ENCODE results near the gene CACNA2D2.

CACNA2D2 gene

GRCh38 chr3:50454481-50455070, 48.9 kb downstream of the CACNA2D2 start:
- no peak for DNase-seq

GRCh38 chr3:50453907-50454306, 49.5 kb downstream of the CACNA2D2 start:
- DNase-seq, result no peak

GRCh38 chr3:50450209-50450921, 53.1 kb downstream of the CACNA2D2 start:
- DNase-seq, result no peak

- DNase-seq, result no peak
These were observed 54.5 kb downstream of the CACNA2D2 start for GRCh38 chr3:50448752-50449539.

GRCh38 chr3:50447290-50447840, 56.1 kb downstream of the CACNA2D2 start:
- no peak for DNase-seq

- DNase-seq, result peak; percentile 52
These were observed 57.5 kb downstream of the CACNA2D2 start for GRCh38 chr3:50445919-50446318.

- DNase-seq, result no peak
These were observed 58.7 kb downstream of the CACNA2D2 start for GRCh38 chr3:50444782-50445181.

- DNase-seq, result no peak
These were observed 59.2 kb downstream of the CACNA2D2 start for GRCh38 chr3:50444213-50444612.

GRCh38 chr3:50442945-50443579, 60.4 kb downstream of the CACNA2D2 start:
- no peak for DNase-seq

- no peak for DNase-seq
These were observed 61.8 kb downstream of the CACNA2D2 start for GRCh38 chr3:50441424-50442217.

- DNase-seq, result no peak
These were observed 67.2 kb downstream of the CACNA2D2 start for GRCh38 chr3:50436114-50436674.

- no peak for DNase-seq
These were observed 67.9 kb downstream of the CACNA2D2 start for GRCh38 chr3:50435371-50436113.

- DNase-seq, result no peak
These were observed 69.5 kb downstream of the CACNA2D2 start for GRCh38 chr3:50433954-50434353.

- no peak for DNase-seq
These were observed 72.4 kb downstream of the CACNA2D2 start for GRCh38 chr3:50430950-50431435.

- no peak for DNase-seq
These were observed 73.2 kb downstream of the CACNA2D2 start for GRCh38 chr3:50430191-50430590.

- DNase-seq, result no peak
These were observed 75.3 kb downstream of the CACNA2D2 start for GRCh38 chr3:50428007-50428633.

- no peak for DNase-seq
These were observed 76.2 kb downstream of the CACNA2D2 start for GRCh38 chr3:50427217-50427616.

- no peak for DNase-seq
These were observed 77.5 kb downstream of the CACNA2D2 start for GRCh38 chr3:50425911-50426310.

GRCh38 chr3:50423543-50423942, 79.9 kb downstream of the CACNA2D2 start:
- DNase-seq, result no peak

- DNase-seq, result no peak
These were observed 81.3 kb downstream of the CACNA2D2 start for GRCh38 chr3:50422153-50422552.
